HEK293 (cell line): ENCODE results near the gene MMS19.

ENCODE experiments used
- BCL11A ChIP-seq: fragments of 450-650 bp; formaldehyde crosslinking; IDR thresholded peaks from 2 replicates; pipeline ENCODE4 v1.5.1; 2016; ENCODE audit warnings: low read depth, missing biosample characterization, missing genetic modification characterization
- KLF10 ChIP-seq: fragments of 450-650 bp; IDR thresholded peaks from 2 replicates; pipeline ENCODE4 v1.5.1; 2018; ENCODE audit warnings: missing biosample characterization, mild to moderate bottlenecking, missing genetic modification characterization
- MZF1 ChIP-seq: fragments of 450-650 bp; formaldehyde crosslinking; IDR thresholded peaks from 2 replicates; pipeline ENCODE4 v1.5.1; 2017; ENCODE audit warnings: missing biosample characterization, missing genetic modification characterization, borderline replicate concordance
- REPIN1 ChIP-seq: fragments of 450-650 bp; formaldehyde crosslinking; IDR thresholded peaks from 2 replicates; pipeline ENCODE4 v1.5.1; 2017; ENCODE audit warnings: missing biosample characterization, missing genetic modification characterization, low read depth
- SCRT2 ChIP-seq: fragments of 450-650 bp; formaldehyde crosslinking; IDR thresholded peaks from 2 replicates; pipeline ENCODE4 v1.5.1; 2016; ENCODE audit warnings: missing biosample characterization, missing genetic modification characterization
- ZBTB7A ChIP-seq: fragments of 450-650 bp; formaldehyde crosslinking; IDR thresholded peaks from 2 replicates; pipeline ENCODE4 v1.5.1; 2016; ENCODE audit warnings: low read depth, missing biosample characterization, missing genetic modification characterization
- ZEB2 ChIP-seq: fragments of 450-650 bp; formaldehyde crosslinking; IDR thresholded peaks from 2 replicates; pipeline ENCODE4 v1.5.1; 2016; ENCODE audit warnings: missing biosample characterization, missing genetic modification characterization
- ZFP3 ChIP-seq: fragments of 450-650 bp; formaldehyde crosslinking; IDR thresholded peaks from 2 replicates; pipeline ENCODE4 v1.5.1; 2016; ENCODE audit warnings: low read depth, missing biosample characterization, missing genetic modification characterization
- ZFP41 ChIP-seq: fragments of 450-650 bp; formaldehyde crosslinking; IDR thresholded peaks from 2 replicates; pipeline ENCODE4 v1.5.1; 2016; ENCODE audit warnings: missing biosample characterization, missing genetic modification characterization, borderline replicate concordance
- ZIC2 ChIP-seq: fragments of 450-650 bp; formaldehyde crosslinking; IDR thresholded peaks from 2 replicates; pipeline ENCODE4 v1.5.1; 2016; ENCODE audit warnings: missing biosample characterization, missing genetic modification characterization
- ZNF132 ChIP-seq: fragments of 450-650 bp; formaldehyde crosslinking; IDR thresholded peaks from 2 replicates; pipeline ENCODE4 v1.5.1; 2017; ENCODE audit warnings: missing biosample characterization, missing genetic modification characterization, borderline replicate concordance
- ZNF169 ChIP-seq: fragments of 450-650 bp; formaldehyde crosslinking; IDR thresholded peaks from 2 replicates; pipeline ENCODE4 v1.5.1; 2016; ENCODE audit warnings: missing biosample characterization, missing genetic modification characterization
- ZNF175 ChIP-seq: fragments of 450-650 bp; formaldehyde crosslinking; IDR thresholded peaks from 2 replicates; pipeline ENCODE4 v1.5.1; 2016; ENCODE audit warnings: missing biosample characterization, missing genetic modification characterization
- ZNF211 ChIP-seq: fragments of 450-650 bp; formaldehyde crosslinking; IDR thresholded peaks from 2 replicates; pipeline ENCODE4 v1.5.1; 2016; ENCODE audit warnings: low read depth, missing biosample characterization, missing genetic modification characterization
- ZNF266 ChIP-seq: fragments of 450-650 bp; formaldehyde crosslinking; IDR thresholded peaks from 2 replicates; pipeline ENCODE4 v1.5.1; 2016; ENCODE audit warnings: missing biosample characterization, missing genetic modification characterization, low read depth
- ZNF274 ChIP-seq, 2 experiments: fragments of 200-500 bp in 1 of 2; fragments of 450-650 bp in 1 of 2; sonication (Bioruptor generic) in 1 of 2; formaldehyde crosslinking in 1 of 2; IDR thresholded peaks; 2 replicates each; pipeline versions ENCODE4 v1.5.1 to v1.6.1; 2014 to 2016; ENCODE audit warnings: borderline replicate concordance in 1 of 2, inconsistent platforms in 1 of 2, low read length in 1 of 2, missing biosample characterization in 1 of 2, missing genetic modification characterization in 1 of 2
- ZNF350 ChIP-seq: fragments of 450-650 bp; formaldehyde crosslinking; IDR thresholded peaks from 2 replicates; pipeline ENCODE4 v1.5.0; 2017; ENCODE audit warnings: missing biosample characterization, mild to moderate bottlenecking, missing genetic modification characterization
- ZNF354C ChIP-seq: fragments of 450-650 bp; formaldehyde crosslinking; IDR thresholded peaks from 2 replicates; pipeline ENCODE4 v1.5.1; 2016; ENCODE audit warnings: missing biosample characterization, missing genetic modification characterization, low read depth, borderline replicate concordance
- ZNF391 ChIP-seq: fragments of 450-650 bp; formaldehyde crosslinking; IDR thresholded peaks from 2 replicates; pipeline ENCODE4 v1.5.1; 2016; ENCODE audit warnings: low read depth, missing biosample characterization, missing genetic modification characterization, borderline replicate concordance
- ZNF571 ChIP-seq: fragments of 450-650 bp; formaldehyde crosslinking; IDR thresholded peaks from 2 replicates; pipeline ENCODE4 v1.5.0; 2017; ENCODE audit warnings: missing biosample characterization, missing genetic modification characterization
- ZNF76 ChIP-seq: fragments of 450-650 bp; formaldehyde crosslinking; IDR thresholded peaks from 2 replicates; pipeline ENCODE4; 2016; ENCODE audit warnings: low read depth, missing biosample characterization, missing genetic modification characterization, borderline replicate concordance
- ZNF791 ChIP-seq: fragments of 450-650 bp; formaldehyde crosslinking; IDR thresholded peaks from 2 replicates; pipeline ENCODE4 v1.5.1; 2016; ENCODE audit warnings: missing biosample characterization, missing genetic modification characterization
- TF ChIP-seq, protein P1 (sequence below): fragments of 450-650 bp; formaldehyde crosslinking; IDR thresholded peaks from 2 replicates; pipeline ENCODE4 v1.5.1; 2016; ENCODE audit warnings: missing biosample characterization, missing genetic modification characterization
- TF ChIP-seq, protein P2 (sequence below): fragments of 450-650 bp; formaldehyde crosslinking; IDR thresholded peaks from 2 replicates; pipeline ENCODE4 v1.5.1; 2016; ENCODE audit warnings: missing biosample characterization, missing genetic modification characterization
- TF ChIP-seq, protein P3 (sequence below): fragments of 450-650 bp; formaldehyde crosslinking; IDR thresholded peaks from 2 replicates; pipeline ENCODE4 v1.5.1; 2016; ENCODE audit warnings: missing biosample characterization, missing genetic modification characterization, borderline replicate concordance
- TF ChIP-seq, protein P4 (sequence below): fragments of 450-650 bp; formaldehyde crosslinking; conservative IDR thresholded peaks from 2 replicates; pipeline ENCODE4 v1.5.1; 2016; ENCODE audit warnings: low read depth, missing biosample characterization, missing genetic modification characterization
- TF ChIP-seq, protein P5 (sequence below): fragments of 450-650 bp; formaldehyde crosslinking; IDR thresholded peaks from 2 replicates; pipeline ENCODE4 v1.5.1; 2016; ENCODE audit warnings: missing biosample characterization, missing genetic modification characterization, borderline replicate concordance

The MMS19 gene

DNA sequence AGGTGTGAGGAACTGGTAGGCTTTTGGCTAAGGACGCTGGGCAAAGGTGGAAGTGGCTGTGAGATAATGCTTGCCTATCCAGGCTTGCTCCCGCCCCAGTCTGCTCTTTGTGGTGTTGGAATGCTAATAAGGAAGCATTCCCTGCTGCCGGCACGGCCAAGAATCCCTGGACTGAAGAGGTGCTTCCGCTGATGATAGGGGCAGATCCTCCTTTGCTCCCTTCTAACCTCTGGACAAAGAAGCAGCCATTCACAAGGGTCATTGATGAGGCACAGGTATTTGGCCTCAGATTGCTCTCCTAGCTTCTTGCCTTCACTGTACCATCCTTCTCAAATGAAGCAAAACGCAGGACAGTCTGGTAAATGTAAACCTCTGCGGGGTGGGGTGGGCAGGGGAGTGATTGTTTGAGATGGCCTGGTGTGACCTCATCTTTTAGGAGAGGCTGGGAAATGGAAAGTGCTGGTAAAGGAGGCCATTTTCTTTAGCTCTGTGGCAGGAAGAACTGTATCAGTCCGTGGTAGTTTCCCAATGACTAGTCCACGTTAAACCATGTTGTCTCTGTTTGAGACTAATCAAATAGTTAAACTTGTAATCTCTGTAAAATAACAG is 70.5 kb downstream of the MMS19 start (continued):
- TF ChIP-seq ZBTB7A (tag by site-specific recombination) = no peak
- no peak for TF ChIP-seq ZNF391
- no peak for TF ChIP-seq REPIN1 (tag by site-specific recombination)
- TF ChIP-seq, protein P1, sequence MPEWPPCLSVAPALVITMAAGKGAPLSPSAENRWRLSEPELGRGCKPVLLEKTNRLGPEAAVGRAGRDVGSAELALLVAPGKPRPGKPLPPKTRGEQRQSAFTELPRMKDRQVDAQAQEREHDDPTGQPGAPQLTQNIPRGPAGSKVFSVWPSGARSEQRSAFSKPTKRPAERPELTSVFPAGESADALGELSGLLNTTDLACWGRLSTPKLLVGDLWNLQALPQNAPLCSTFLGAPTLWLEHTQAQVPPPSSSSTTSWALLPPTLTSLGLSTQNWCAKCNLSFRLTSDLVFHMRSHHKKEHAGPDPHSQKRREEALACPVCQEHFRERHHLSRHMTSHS (tag by site-specific recombination) = no peak
- no peak for TF ChIP-seq ZFP41 (tag by site-specific recombination)
- no peak for TF ChIP-seq ZNF274 (IDR thresholded peaks at IDR 0.05; ENCODE audit: low read length)
- no peak for TF ChIP-seq ZNF274 (tag by site-specific recombination; IDR thresholded peaks at IDR 0.05; ENCODE audit: borderline replicate concordance)
- no peak for TF ChIP-seq ZNF350 (tag by site-specific recombination)
- TF ChIP-seq ZNF132 (tag by site-specific recombination) = no peak
- no peak for TF ChIP-seq ZNF175 (tag by site-specific recombination)
- no peak for TF ChIP-seq ZNF571 (tag by site-specific recombination)
- TF ChIP-seq, protein P2, sequence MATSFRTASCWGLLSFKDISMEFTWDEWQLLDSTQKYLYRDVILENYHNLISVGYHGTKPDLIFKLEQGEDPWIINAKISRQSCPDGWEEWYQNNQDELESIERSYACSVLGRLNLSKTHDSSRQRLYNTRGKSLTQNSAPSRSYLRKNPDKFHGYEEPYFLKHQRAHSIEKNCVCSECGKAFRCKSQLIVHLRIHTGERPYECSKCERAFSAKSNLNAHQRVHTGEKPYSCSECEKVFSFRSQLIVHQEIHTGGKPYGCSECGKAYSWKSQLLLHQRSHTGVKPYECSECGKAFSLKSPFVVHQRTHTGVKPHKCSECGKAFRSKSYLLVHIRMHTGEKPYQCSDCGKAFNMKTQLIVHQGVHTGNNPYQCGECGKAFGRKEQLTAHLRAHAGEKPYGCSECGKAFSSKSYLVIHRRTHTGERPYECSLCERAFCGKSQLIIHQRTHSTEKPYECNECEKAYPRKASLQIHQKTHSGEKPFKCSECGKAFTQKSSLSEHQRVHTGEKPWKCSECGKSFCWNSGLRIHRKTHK (tag by site-specific recombination) = no peak
- TF ChIP-seq ZNF354C (tag by site-specific recombination) = no peak
- no peak for TF ChIP-seq ZNF211
- TF ChIP-seq, protein P3, sequence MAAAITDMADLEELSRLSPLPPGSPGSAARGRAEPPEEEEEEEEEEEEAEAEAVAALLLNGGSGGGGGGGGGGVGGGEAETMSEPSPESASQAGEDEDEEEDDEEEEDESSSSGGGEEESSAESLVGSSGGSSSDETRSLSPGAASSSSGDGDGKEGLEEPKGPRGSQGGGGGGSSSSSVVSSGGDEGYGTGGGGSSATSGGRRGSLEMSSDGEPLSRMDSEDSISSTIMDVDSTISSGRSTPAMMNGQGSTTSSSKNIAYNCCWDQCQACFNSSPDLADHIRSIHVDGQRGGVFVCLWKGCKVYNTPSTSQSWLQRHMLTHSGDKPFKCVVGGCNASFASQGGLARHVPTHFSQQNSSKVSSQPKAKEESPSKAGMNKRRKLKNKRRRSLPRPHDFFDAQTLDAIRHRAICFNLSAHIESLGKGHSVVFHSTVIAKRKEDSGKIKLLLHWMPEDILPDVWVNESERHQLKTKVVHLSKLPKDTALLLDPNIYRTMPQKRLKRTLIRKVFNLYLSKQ (tag by site-specific recombination) = no peak
- TF ChIP-seq, protein P4, sequence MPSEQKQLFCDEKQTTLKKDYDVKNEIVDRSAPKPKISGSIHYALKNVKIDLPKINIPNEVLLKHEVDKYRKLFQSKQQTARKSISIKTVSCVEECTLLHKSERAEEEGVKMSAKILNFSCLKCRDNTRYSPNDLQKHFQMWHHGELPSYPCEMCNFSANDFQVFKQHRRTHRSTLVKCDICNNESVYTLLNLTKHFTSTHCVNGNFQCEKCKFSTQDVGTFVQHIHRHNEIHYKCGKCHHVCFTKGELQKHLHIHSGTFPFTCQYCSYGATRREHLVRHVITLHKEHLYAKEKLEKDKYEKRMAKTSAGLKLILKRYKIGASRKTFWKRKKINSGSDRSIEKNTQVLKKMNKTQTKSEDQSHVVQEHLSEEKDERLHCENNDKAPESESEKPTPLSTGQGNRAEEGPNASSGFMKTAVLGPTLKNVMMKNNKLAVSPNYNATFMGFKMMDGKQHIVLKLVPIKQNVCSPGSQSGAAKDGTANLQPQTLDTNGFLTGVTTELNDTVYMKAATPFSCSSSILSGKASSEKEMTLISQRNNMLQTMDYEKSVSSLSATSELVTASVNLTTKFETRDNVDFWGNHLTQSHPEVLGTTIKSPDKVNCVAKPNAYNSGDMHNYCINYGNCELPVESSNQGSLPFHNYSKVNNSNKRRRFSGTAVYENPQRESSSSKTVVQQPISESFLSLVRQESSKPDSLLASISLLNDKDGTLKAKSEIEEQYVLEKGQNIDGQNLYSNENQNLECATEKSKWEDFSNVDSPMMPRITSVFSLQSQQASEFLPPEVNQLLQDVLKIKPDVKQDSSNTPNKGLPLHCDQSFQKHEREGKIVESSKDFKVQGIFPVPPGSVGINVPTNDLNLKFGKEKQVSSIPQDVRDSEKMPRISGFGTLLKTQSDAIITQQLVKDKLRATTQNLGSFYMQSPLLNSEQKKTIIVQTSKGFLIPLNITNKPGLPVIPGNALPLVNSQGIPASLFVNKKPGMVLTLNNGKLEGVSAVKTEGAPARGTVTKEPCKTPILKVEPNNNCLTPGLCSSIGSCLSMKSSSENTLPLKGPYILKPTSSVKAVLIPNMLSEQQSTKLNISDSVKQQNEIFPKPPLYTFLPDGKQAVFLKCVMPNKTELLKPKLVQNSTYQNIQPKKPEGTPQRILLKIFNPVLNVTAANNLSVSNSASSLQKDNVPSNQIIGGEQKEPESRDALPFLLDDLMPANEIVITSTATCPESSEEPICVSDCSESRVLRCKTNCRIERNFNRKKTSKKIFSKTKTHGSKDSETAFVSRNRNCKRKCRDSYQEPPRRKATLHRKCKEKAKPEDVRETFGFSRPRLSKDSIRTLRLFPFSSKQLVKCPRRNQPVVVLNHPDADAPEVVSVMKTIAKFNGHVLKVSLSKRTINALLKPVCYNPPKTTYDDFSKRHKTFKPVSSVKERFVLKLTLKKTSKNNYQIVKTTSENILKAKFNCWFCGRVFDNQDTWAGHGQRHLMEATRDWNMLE (tag by site-specific recombination) = no peak
- no peak for TF ChIP-seq ZIC2 (tag by site-specific recombination)
- TF ChIP-seq ZNF791 (tag by site-specific recombination) = no peak
- no peak for TF ChIP-seq ZFP3
- TF ChIP-seq SCRT2 (tag by site-specific recombination) = peak; percentile 57; the same call in 1 of the 2 replicates
- TF ChIP-seq ZNF266 = no peak
- TF ChIP-seq ZEB2 (tag by site-specific recombination) = 0 out of 2 replicates have a peak, but pooled peaks have one; percentile 39
- no peak for TF ChIP-seq ZNF169 (tag by site-specific recombination)
- TF ChIP-seq BCL11A = no peak
- TF ChIP-seq MZF1 (tag by site-specific recombination) = no peak
- TF ChIP-seq ZNF76 (tag by site-specific recombination) = peak; percentile 75; the same call in 1 of the 2 replicates
- TF ChIP-seq, protein P5, sequence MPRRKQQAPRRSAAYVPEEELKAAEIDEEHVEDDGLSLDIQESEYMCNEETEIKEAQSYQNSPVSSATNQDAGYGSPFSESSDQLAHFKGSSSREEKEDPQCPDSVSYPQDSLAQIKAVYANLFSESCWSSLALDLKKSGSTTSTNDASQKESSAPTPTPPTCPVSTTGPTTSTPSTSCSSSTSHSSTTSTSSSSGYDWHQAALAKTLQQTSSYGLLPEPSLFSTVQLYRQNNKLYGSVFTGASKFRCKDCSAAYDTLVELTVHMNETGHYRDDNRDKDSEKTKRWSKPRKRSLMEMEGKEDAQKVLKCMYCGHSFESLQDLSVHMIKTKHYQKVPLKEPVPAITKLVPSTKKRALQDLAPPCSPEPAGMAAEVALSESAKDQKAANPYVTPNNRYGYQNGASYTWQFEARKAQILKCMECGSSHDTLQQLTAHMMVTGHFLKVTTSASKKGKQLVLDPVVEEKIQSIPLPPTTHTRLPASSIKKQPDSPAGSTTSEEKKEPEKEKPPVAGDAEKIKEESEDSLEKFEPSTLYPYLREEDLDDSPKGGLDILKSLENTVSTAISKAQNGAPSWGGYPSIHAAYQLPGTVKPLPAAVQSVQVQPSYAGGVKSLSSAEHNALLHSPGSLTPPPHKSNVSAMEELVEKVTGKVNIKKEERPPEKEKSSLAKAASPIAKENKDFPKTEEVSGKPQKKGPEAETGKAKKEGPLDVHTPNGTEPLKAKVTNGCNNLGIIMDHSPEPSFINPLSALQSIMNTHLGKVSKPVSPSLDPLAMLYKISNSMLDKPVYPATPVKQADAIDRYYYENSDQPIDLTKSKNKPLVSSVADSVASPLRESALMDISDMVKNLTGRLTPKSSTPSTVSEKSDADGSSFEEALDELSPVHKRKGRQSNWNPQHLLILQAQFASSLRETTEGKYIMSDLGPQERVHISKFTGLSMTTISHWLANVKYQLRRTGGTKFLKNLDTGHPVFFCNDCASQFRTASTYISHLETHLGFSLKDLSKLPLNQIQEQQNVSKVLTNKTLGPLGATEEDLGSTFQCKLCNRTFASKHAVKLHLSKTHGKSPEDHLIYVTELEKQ (tag by site-specific recombination) = no peak
- TF ChIP-seq KLF10 (tag by site-specific recombination) = no peak
